Body of pancreas (tissue), 4 donors: Measurements from ENCODE around the gene KATNB1.

Experiments
- CTCF ChIP-seq, 7 experiments: fragments of 450-650 bp in 4 of 7; fragments of 200-600 bp in 3 of 7; sonication (generic) in 3 of 7; IDR thresholded peaks; one replicate each; pipeline ENCODE4 v1.5.1; 2016 to 2019; ENCODE audit warnings: antibody characterized with exemption in 7 of 7
- POLR2A ChIP-seq, 3 donors: fragments of 450-650 bp; IDR thresholded peaks; one replicate each; pipeline ENCODE4 v1.6.1; 2016; ENCODE audit warnings: antibody characterized with exemption in 3 of 3, mild to moderate bottlenecking in 2 of 3

GRCh38 chr16:57797526-57798266, 62.1 kb downstream of the KATNB1 start:
- TF ChIP-seq CTCF (IDR thresholded peaks at IDR 0.05) (no peak), POLR2A (IDR thresholded peaks at IDR 0.05) (peak; percentile 67 to 86 (median 85))
